CD4-positive, alpha-beta T cell (primary cell): ENCODE results near the gene OR2D3. TPM values are rescaled to one million over a fixed set of nuclear protein-coding genes. Genes with fewer than 3 reads are reported as not detected.

Experiments used
- ATAC-seq: fragments of 200-7000 bp; cut with Tn5 transposase; one replicate; pipeline ENCODE4 v1.10.0; 2022; ENCODE audit warnings: mild to moderate bottlenecking; ENCODE audit not compliant: poor library complexity
- CTCF ChIA-PET: fragments of 350-600 bp; sonication (Branson Sonifier 250); formaldehyde crosslinking; loops from one replicate; lab custom pipeline; 2021; ENCODE audit warnings: antibody characterized with exemption, inconsistent platforms; lab: Charles Lee
- POLR2A ChIA-PET: fragments of 350-600 bp; sonication (Branson Sonifier 250); formaldehyde crosslinking; loops from one replicate; lab custom pipeline; 2021; ENCODE audit warnings: antibody characterized with exemption, inconsistent platforms; lab: Charles Lee
- DNase-seq, 14 experiments: peaks; one replicate each; pipeline ENCODE4 v3.0.0-alpha.2; 2013 to 2020; ENCODE audit warnings: mixed read lengths in 2 of 14
- H3K27ac ChIP-seq, 2 donors: one replicate each; pipeline versions ENCODE4 v1.5.1 to v1.7.0; 2013; ENCODE audit warnings: low read length in 2 of 2, low read depth in 1 of 2, mild to moderate bottlenecking in 1 of 2
- H3K27me3 ChIP-seq, 2 experiments: 1 replicate in 1 of 2; 2 replicates in 1 of 2; pipeline versions ENCODE4 v1.6.1 to v1.7.0; 2013; ENCODE audit warnings: low read length in 2 of 2, control low read depth in 1 of 2, mild to moderate bottlenecking in 1 of 2, moderate library complexity in 1 of 2; ENCODE audit not compliant: insufficient read depth in 2 of 2, control insufficient read depth in 1 of 2
- H3K36me3 ChIP-seq: one replicate; pipeline ENCODE4 v1.6.1; 2013; ENCODE audit warnings: low read length, control low read depth; ENCODE audit not compliant: insufficient read depth
- H3K4me1 ChIP-seq: one replicate; pipeline ENCODE4 v1.6.1; 2013; ENCODE audit warnings: low read length, control low read depth; ENCODE audit not compliant: insufficient read depth
- H3K4me3 ChIP-seq: one replicate; pipeline ENCODE4 v1.5.1; 2013; ENCODE audit warnings: mild to moderate bottlenecking, low read length, moderate library complexity
- H3K9me3 ChIP-seq, 2 experiments: 1 replicate in 1 of 2; 2 replicates in 1 of 2; pipeline versions ENCODE4 v1.6.1 to v1.7.0; 2013; ENCODE audit warnings: low read length in 2 of 2, mild to moderate bottlenecking in 2 of 2, control low read depth in 1 of 2, moderate library complexity in 1 of 2; ENCODE audit not compliant: control insufficient read depth in 1 of 2, insufficient read depth in 1 of 2
- H3K27ac Mint-ChIP-seq: one replicate; pipeline ENCODE4 v1.8.0; 2020; ENCODE audit warnings: mixed read lengths
- H3K27me3 Mint-ChIP-seq: one replicate; pipeline ENCODE4 v1.8.0; 2021; ENCODE audit warnings: mixed read lengths
- H3K36me3 Mint-ChIP-seq: one replicate; pipeline ENCODE4 v1.8.0; 2021; ENCODE audit warnings: low read depth, mixed read lengths
- H3K4me1 Mint-ChIP-seq: one replicate; pipeline ENCODE4 v1.8.0; 2021; ENCODE audit warnings: low read depth, mixed read lengths
- H3K4me3 Mint-ChIP-seq: one replicate; pipeline ENCODE4 v1.8.0; 2020; ENCODE audit warnings: mild to moderate bottlenecking, mixed read lengths
- H3K9me3 Mint-ChIP-seq: one replicate; pipeline ENCODE4 v1.8.0; 2020; ENCODE audit warnings: mixed read lengths
- intact Hi-C, 2 experiments: fragments of 100-400 bp; cut with DNase I in 1 of 2; cut with micrococcal nuclease in 1 of 2; formaldehyde crosslinking; loops; one replicate each; pipeline versions ENCODE4 v1.15.1 to v1.9.0; 2023 to 2025; cut with DNase I, micrococcal nuclease
- total RNA-seq, 174 experiments: library from RNA in 2 of 174; stranded (reverse) in 2 of 174; gene quantifications; one replicate each; pipeline ENCODE4 v1.2.3 and lab custom pipeline; 2021 to 2026
- TF ChIP-seq, protein P1 (sequence below): fragments of 200-600 bp; IDR thresholded peaks from one replicate; pipeline ENCODE4 v1.8.0; 2022; ENCODE audit warnings: antibody characterized with exemption, mild to moderate bottlenecking

The OR2D3 gene
- total RNA-seq, 2 experiments from 2014 or later: not detected

DNA sequence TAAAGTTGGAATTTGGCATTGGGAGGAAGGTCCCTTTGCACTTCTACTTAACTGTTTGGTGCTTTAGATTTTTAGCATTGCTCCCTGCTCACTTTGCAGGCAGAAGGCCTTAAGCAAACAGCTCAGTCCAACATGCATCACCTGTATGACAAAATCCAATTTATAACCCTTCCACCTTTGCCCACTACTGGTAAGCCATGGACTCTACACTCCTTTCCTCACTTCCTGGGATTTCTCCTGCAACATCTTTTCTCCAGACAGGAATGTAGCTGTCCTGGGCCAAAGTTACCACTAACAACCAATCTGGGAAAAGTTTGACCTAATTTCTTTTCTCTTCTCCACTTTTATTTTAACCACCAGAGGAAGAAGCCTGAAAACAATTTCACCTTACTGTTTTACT, 26.7 kb upstream of the OR2D3 start:
- H3K36me3 Mint-ChIP-seq: no peaks in the 10 kb centered on the region
- Histone ChIP-seq H3K27ac (no peak overlapping the region), H3K4me3 (no peak overlapping the region), H3K27me3 (no peaks in the 10 kb centered on the region), H3K9me3 (peaks cover 0 to under 1% of the 10 kb centered on the region in 2 experiments), H3K4me1 (no peaks in the 10 kb centered on the region), H3K36me3 (no peaks in the 10 kb centered on the region)
- no peaks in the 10 kb centered on the region for H3K9me3 Mint-ChIP-seq
- ChIA-PET CTCF (no interaction called here), POLR2A (no interaction called here)
- no peaks in the 10 kb centered on the region for H3K4me1 Mint-ChIP-seq
- H3K27ac Mint-ChIP-seq: no peak overlapping the region
- intact Hi-C loops: no loop called here
- DNase-seq: no peak
- ATAC-seq: no peak
- TF ChIP-seq, protein P1, sequence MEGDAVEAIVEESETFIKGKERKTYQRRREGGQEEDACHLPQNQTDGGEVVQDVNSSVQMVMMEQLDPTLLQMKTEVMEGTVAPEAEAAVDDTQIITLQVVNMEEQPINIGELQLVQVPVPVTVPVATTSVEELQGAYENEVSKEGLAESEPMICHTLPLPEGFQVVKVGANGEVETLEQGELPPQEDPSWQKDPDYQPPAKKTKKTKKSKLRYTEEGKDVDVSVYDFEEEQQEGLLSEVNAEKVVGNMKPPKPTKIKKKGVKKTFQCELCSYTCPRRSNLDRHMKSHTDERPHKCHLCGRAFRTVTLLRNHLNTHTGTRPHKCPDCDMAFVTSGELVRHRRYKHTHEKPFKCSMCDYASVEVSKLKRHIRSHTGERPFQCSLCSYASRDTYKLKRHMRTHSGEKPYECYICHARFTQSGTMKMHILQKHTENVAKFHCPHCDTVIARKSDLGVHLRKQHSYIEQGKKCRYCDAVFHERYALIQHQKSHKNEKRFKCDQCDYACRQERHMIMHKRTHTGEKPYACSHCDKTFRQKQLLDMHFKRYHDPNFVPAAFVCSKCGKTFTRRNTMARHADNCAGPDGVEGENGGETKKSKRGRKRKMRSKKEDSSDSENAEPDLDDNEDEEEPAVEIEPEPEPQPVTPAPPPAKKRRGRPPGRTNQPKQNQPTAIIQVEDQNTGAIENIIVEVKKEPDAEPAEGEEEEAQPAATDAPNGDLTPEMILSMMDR: no peak
- no peak overlapping the region for H3K4me3 Mint-ChIP-seq
- peaks cover 18% of the 10 kb centered on the region for H3K27me3 Mint-ChIP-seq

DNA sequence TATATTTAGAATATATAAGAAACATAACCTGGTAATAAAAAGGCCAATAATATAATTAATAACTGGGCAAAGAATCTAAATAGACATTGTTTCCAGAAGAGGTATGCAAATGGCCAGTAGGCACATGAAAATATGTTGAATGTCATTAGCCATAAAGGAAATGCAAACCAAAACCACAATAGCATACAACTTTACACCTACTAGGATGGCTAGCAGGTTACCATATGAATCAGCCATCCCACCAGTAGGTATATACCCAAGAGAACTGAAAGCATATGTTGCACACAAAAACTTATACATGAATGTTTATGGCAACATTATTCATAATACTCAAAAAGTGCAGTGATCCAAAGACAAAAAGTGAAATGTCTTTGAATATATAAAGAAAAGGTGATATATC, 25.8 kb upstream of the OR2D3 start:
- no peaks in the 10 kb centered on the region for H3K4me1 Mint-ChIP-seq
- no peaks in the 10 kb centered on the region for H3K36me3 ChIP-seq
- DNase-seq (no peak), ATAC-seq (no peak)
- ChIA-PET CTCF (no interaction called here), POLR2A (no interaction called here)
- no peaks in the 10 kb centered on the region for H3K4me1 ChIP-seq
- no peak overlapping the region for H3K27ac Mint-ChIP-seq
- H3K4me3 ChIP-seq: no peak overlapping the region
- no peaks in the 10 kb centered on the region for H3K9me3 ChIP-seq
- no peaks in the 10 kb centered on the region for H3K27me3 ChIP-seq
- peaks cover 18% of the 10 kb centered on the region for H3K27me3 Mint-ChIP-seq
- no peak overlapping the region for H3K4me3 Mint-ChIP-seq
- H3K9me3 Mint-ChIP-seq: no peaks in the 10 kb centered on the region
- TF ChIP-seq, protein P1: no peak
- H3K36me3 Mint-ChIP-seq: no peaks in the 10 kb centered on the region
- intact Hi-C loops: no loop called here
- no peak overlapping the region for H3K27ac ChIP-seq

DNA sequence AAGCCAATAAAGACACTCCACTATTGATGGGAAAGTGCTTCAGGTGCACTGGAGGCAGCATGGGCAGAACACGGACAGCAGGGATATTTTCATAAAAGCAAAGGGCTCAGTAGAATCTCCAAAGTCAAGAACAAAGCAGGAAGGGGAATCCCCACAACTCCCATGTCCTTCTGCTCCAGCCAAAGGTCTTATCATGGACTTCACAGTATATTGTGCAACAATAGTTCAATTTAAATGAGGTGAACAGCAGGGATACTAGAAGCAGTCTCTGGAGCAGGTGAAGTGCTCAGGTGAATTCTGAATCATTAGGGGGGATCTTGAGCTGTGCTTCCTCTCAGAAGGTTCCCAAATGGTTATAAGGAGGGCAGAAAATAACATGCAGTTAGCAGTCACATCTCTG, 21.9 kb upstream of the OR2D3 start:
- H3K36me3 Mint-ChIP-seq: no peaks in the 10 kb centered on the region
- POLR2A ChIA-PET: no interaction called here
- intact Hi-C loops: no loop called here
- no peaks in the 10 kb centered on the region for H3K4me1 Mint-ChIP-seq
- peaks cover 27% of the 10 kb centered on the region for H3K27me3 Mint-ChIP-seq
- ATAC-seq (no peak), DNase-seq (no peak)
- no peak overlapping the region for H3K27ac Mint-ChIP-seq
- H3K4me3 ChIP-seq: no peak overlapping the region
- no peaks in the 10 kb centered on the region for H3K36me3 ChIP-seq
- H3K4me1 ChIP-seq: no peaks in the 10 kb centered on the region
- H3K4me3 Mint-ChIP-seq: no peak overlapping the region
- H3K27me3 ChIP-seq: no peaks in the 10 kb centered on the region
- TF ChIP-seq, protein P1: no peak
- no peak overlapping the region for H3K27ac ChIP-seq
- CTCF ChIA-PET: no interaction called here
- no peaks in the 10 kb centered on the region for H3K9me3 Mint-ChIP-seq
- no peaks in the 10 kb centered on the region for H3K9me3 ChIP-seq
